ENCODE results near the gene ANKDD1B. TPM values are rescaled to one million over a fixed set of nuclear protein-coding genes. Genes with fewer than 3 reads are reported as not detected.

ANKDD1B gene
- total and polyA plus RNA-seq, 2 experiments from 2014 or later = 0.40 to 0.73 TPM

DNA sequence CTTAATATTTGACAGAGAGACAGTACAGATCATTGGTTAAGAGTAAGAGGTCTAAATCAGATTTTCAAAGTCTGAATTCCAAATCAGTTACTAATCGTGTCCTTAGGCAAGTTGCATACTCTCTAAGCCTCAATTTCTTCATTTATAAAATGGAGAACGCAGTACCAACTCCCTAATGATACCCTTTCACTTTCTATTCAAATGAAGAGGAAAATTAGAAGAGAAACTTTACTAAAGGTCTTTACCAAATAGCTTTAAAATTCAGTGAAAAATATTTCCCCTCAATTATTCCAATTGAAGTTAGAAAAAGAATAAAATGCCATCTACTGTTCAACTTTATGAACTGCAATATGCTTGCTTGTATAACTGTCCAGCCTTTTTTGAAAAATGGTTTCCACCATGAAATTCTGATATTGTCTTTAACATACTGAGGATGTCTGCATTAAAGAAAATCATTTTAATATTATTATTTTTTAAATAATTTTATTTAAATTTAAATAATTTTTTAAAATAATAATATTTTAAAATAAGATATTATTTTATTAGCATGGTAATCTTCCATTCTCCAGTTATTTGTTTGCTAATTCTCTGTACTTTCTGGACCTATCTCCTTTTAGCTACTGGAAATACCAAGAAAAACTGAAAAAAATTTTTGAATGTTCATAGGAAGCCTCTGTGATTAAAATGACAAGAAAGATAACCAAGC lies 70.0 kb downstream of the ANKDD1B start:
- DNase-seq (ENCODE audit: low spot score) = peak; percentile 59
- H3K27ac ChIP-seq (ENCODE audit: low read depth) = 0 out of 2 replicates have a peak overlapping the region, but pooled peaks have one; percentile 6

DNA sequence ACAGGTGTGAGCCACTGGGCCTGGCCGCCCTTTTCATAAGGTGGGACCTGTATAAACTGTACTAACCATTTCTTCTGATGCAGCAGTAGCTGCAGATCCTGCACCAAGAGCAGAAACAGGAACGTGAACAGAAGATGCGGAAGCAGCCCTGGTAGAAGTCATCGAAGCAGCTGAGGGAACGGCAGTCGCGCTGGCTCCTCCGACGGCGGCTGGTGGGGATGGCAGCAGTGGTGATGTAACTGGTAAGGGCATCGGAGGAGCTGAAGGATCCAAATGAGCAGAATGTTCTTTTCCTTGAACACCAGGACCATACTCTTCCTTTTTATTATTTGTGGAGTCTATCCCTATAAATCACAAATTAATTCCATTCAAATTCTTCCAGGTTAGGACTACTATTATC lies 73.9 kb downstream of the ANKDD1B start:
- Histone ChIP-seq H3K36me3 (ENCODE audit: insufficient read depth) (no peaks in the 10 kb centered on the region), H3K4me3 (no peak overlapping the region), H3F3A (replicated peaks; ENCODE audit: low read depth) (no peaks in the 10 kb centered on the region), H4K20me1 (replicated peaks; ENCODE audit: insufficient read depth) (no peaks in the 10 kb centered on the region), H3K27ac (ENCODE audit: low read depth) (no peak overlapping the region), H3K27me3 (ENCODE audit: insufficient read depth) (no peaks in the 10 kb centered on the region), H3K4me1 (ENCODE audit: insufficient read depth) (no peaks in the 10 kb centered on the region), H3K9me2 (ENCODE audit: insufficient read depth) (no peaks in the 10 kb centered on the region), H2AFZ (no peak overlapping the region), H3K4me2 (no peak overlapping the region), H3K79me2 (replicated peaks; ENCODE audit: insufficient read depth) (no peaks in the 10 kb centered on the region)
- H3K36me3 Mint-ChIP-seq (ENCODE audit: low read depth) = peaks cover 10% of the 10 kb centered on the region; the same call in 2 of the 3 replicates
- ATAC-seq = no peak
- no peaks in the 10 kb centered on the region for H3K27me3 Mint-ChIP-seq (ENCODE audit: insufficient read depth, low read depth, poor library complexity)
- H3K4me3 Mint-ChIP-seq = no peak overlapping the region
- no peaks in the 10 kb centered on the region for H3K9me3 Mint-ChIP-seq
- no peak for DNase-seq (ENCODE audit: low spot score)
- H3K27ac Mint-ChIP-seq = no peak overlapping the region
- H3K4me1 Mint-ChIP-seq = no peaks in the 10 kb centered on the region
- TF ChIP-seq, protein P1, sequence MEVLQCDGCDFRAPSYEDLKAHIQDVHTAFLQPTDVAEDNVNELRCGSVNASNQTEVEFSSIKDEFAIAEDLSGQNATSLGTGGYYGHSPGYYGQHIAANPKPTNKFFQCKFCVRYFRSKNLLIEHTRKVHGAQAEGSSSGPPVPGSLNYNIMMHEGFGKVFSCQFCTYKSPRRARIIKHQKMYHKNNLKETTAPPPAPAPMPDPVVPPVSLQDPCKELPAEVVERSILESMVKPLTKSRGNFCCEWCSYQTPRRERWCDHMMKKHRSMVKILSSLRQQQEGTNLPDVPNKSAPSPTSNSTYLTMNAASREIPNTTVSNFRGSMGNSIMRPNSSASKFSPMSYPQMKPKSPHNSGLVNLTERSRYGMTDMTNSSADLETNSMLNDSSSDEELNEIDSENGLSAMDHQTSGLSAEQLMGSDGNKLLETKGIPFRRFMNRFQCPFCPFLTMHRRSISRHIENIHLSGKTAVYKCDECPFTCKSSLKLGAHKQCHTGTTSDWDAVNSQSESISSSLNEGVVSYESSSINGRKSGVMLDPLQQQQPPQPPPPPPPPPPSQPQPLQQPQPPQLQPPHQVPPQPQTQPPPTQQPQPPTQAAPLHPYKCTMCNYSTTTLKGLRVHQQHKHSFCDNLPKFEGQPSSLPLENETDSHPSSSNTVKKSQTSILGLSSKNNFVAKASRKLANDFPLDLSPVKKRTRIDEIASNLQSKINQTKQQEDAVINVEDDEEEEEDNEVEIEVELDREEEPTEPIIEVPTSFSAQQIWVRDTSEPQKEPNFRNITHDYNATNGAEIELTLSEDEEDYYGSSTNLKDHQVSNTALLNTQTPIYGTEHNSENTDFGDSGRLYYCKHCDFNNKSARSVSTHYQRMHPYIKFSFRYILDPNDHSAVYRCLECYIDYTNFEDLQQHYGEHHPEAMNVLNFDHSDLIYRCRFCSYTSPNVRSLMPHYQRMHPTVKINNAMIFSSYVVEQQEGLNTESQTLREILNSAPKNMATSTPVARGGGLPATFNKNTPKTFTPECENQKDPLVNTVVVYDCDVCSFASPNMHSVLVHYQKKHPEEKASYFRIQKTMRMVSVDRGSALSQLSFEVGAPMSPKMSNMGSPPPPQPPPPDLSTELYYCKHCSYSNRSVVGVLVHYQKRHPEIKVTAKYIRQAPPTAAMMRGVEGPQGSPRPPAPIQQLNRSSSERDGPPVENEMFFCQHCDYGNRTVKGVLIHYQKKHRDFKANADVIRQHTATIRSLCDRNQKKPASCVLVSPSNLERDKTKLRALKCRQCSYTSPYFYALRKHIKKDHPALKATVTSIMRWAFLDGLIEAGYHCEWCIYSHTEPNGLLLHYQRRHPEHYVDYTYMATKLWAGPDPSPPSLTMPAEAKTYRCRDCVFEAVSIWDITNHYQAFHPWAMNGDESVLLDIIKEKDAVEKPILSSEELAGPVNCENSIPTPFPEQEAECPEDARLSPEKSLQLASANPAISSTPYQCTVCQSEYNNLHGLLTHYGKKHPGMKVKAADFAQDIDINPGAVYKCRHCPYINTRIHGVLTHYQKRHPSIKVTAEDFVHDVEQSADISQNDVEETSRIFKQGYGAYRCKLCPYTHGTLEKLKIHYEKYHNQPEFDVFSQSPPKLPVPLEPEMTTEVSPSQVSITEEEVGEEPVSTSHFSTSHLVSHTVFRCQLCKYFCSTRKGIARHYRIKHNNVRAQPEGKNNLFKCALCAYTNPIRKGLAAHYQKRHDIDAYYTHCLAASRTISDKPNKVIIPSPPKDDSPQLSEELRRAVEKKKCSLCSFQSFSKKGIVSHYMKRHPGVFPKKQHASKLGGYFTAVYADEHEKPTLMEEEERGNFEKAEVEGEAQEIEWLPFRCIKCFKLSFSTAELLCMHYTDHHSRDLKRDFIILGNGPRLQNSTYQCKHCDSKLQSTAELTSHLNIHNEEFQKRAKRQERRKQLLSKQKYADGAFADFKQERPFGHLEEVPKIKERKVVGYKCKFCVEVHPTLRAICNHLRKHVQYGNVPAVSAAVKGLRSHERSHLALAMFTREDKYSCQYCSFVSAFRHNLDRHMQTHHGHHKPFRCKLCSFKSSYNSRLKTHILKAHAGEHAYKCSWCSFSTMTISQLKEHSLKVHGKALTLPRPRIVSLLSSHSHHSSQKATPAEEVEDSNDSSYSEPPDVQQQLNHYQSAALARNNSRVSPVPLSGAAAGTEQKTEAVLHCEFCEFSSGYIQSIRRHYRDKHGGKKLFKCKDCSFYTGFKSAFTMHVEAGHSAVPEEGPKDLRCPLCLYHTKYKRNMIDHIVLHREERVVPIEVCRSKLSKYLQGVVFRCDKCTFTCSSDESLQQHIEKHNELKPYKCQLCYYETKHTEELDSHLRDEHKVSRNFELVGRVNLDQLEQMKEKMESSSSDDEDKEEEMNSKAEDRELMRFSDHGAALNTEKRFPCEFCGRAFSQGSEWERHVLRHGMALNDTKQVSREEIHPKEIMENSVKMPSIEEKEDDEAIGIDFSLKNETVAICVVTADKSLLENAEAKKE (CRISPR knock-in tag; IDR thresholded peaks at IDR 0.05) = no peak
- TF ChIP-seq STAT1 (IDR thresholded peaks at IDR 0.05; ENCODE audit: unreplicated experiment) = no peak
- TF ChIP-seq, protein P2, sequence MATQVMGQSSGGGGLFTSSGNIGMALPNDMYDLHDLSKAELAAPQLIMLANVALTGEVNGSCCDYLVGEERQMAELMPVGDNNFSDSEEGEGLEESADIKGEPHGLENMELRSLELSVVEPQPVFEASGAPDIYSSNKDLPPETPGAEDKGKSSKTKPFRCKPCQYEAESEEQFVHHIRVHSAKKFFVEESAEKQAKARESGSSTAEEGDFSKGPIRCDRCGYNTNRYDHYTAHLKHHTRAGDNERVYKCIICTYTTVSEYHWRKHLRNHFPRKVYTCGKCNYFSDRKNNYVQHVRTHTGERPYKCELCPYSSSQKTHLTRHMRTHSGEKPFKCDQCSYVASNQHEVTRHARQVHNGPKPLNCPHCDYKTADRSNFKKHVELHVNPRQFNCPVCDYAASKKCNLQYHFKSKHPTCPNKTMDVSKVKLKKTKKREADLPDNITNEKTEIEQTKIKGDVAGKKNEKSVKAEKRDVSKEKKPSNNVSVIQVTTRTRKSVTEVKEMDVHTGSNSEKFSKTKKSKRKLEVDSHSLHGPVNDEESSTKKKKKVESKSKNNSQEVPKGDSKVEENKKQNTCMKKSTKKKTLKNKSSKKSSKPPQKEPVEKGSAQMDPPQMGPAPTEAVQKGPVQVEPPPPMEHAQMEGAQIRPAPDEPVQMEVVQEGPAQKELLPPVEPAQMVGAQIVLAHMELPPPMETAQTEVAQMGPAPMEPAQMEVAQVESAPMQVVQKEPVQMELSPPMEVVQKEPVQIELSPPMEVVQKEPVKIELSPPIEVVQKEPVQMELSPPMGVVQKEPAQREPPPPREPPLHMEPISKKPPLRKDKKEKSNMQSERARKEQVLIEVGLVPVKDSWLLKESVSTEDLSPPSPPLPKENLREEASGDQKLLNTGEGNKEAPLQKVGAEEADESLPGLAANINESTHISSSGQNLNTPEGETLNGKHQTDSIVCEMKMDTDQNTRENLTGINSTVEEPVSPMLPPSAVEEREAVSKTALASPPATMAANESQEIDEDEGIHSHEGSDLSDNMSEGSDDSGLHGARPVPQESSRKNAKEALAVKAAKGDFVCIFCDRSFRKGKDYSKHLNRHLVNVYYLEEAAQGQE (IDR thresholded peaks at IDR 0.05; ENCODE audit: unreplicated experiment) = no peak
- TF ChIP-seq POLR2AphosphoS5 (IDR thresholded peaks at IDR 0.05; ENCODE audit: low read depth) = no peak
- TF ChIP-seq EZH2phosphoT487 (IDR thresholded peaks at IDR 0.05; ENCODE audit: unreplicated experiment) = no peak
- TF ChIP-seq CREB1 (CRISPR knock-in tag; IDR thresholded peaks at IDR 0.05; ENCODE audit: low read depth) = no peak
- TF ChIP-seq ZNF114 (CRISPR knock-in tag; IDR thresholded peaks at IDR 0.05) = no peak

More for the DNA sequence above, 70.0 kb downstream of the ANKDD1B start:
- H3K36me3 Mint-ChIP-seq (ENCODE audit: low read depth) = peaks cover 10% of the 10 kb centered on the region; the same call in 2 of the 3 replicates
- no peaks in the 10 kb centered on the region for H3K4me1 Mint-ChIP-seq
- TF ChIP-seq JUNB (IDR thresholded peaks at IDR 0.05; ENCODE audit: unreplicated experiment) = no peak
- TF ChIP-seq, protein P3, sequence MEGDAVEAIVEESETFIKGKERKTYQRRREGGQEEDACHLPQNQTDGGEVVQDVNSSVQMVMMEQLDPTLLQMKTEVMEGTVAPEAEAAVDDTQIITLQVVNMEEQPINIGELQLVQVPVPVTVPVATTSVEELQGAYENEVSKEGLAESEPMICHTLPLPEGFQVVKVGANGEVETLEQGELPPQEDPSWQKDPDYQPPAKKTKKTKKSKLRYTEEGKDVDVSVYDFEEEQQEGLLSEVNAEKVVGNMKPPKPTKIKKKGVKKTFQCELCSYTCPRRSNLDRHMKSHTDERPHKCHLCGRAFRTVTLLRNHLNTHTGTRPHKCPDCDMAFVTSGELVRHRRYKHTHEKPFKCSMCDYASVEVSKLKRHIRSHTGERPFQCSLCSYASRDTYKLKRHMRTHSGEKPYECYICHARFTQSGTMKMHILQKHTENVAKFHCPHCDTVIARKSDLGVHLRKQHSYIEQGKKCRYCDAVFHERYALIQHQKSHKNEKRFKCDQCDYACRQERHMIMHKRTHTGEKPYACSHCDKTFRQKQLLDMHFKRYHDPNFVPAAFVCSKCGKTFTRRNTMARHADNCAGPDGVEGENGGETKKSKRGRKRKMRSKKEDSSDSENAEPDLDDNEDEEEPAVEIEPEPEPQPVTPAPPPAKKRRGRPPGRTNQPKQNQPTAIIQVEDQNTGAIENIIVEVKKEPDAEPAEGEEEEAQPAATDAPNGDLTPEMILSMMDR (conservative IDR thresholded peaks at IDR 0.05; ENCODE audit: low read depth in 2 of 2) = peak in 1 of 2 experiments; percentile 64; a peak in 3 of 4 replicates
- Histone ChIP-seq H3K79me2 (replicated peaks; ENCODE audit: insufficient read depth) (no peaks in the 10 kb centered on the region), H3K9me2 (ENCODE audit: insufficient read depth) (no peaks in the 10 kb centered on the region), H3K27me3 (ENCODE audit: insufficient read depth) (no peaks in the 10 kb centered on the region), H3K4me1 (ENCODE audit: insufficient read depth) (no peaks in the 10 kb centered on the region), H3K36me3 (ENCODE audit: insufficient read depth) (no peaks in the 10 kb centered on the region), H3K4me3 (no peak overlapping the region), H3K4me2 (no peak overlapping the region), H3F3A (replicated peaks; ENCODE audit: low read depth) (no peaks in the 10 kb centered on the region), H4K20me1 (replicated peaks; ENCODE audit: insufficient read depth) (no peaks in the 10 kb centered on the region; the same call in 1 of the 2 replicates), H2AFZ (no peak overlapping the region)
- H3K27ac Mint-ChIP-seq = no peak overlapping the region
- ATAC-seq = no peak
- no peaks in the 10 kb centered on the region for H3K9me3 Mint-ChIP-seq
- H3K27me3 Mint-ChIP-seq (ENCODE audit: insufficient read depth, low read depth, poor library complexity) = no peaks in the 10 kb centered on the region
- H3K4me3 Mint-ChIP-seq = no peak overlapping the region

All from GM23338 (cell line).